HEK293 (cell line): ENCODE data around the gene FZD7.

Experiments
- CTCF ChIA-PET: fragments of 350-600 bp; formaldehyde crosslinking; extraction: SDS; loops from one replicate; lab custom pipeline; 2021; ENCODE audit warnings: antibody characterized with exemption; lab: Yijun Ruan, JAX
- POLR2A ChIA-PET: fragments of 300-600 bp; formaldehyde crosslinking; extraction: SDS; loops from one replicate; lab custom pipeline; 2020; ENCODE audit warnings: antibody characterized with exemption, inconsistent platforms; lab: Yijun Ruan, JAX
- H3K27ac ChIP-seq: fragments of 200-500 bp; sonication (Bioruptor generic); 2 replicates; pipeline ENCODE4 v1.5.1; 2014; ENCODE audit warnings: low read depth, low read length, control low read depth, inconsistent platforms; ENCODE audit errors: extremely low read depth
- H3K36me3 ChIP-seq, 2 experiments: fragments of 200-500 bp in 1 of 2; sonication (Bioruptor generic) in 1 of 2; 1 replicate in 1 of 2; 2 replicates in 1 of 2; pipeline ENCODE4 v1.5.1; 2014 to 2017; ENCODE audit warnings: inconsistent platforms in 2 of 2, low read length in 2 of 2; ENCODE audit not compliant: control insufficient read depth in 2 of 2, insufficient read depth in 1 of 2
- H3K4me1 ChIP-seq: fragments of 200-500 bp; sonication (Bioruptor generic); 2 replicates; pipeline ENCODE4 v1.5.1; 2014; ENCODE audit warnings: mild to moderate bottlenecking, low read length, inconsistent platforms; ENCODE audit not compliant: control insufficient read depth, insufficient read depth
- H3K4me3 ChIP-seq: 2 replicates; pipeline ENCODE4 v1.5.1; 2011; ENCODE audit warnings: low read depth, mild to moderate bottlenecking, control low read depth, low read length, moderate library complexity
- H3K9me3 ChIP-seq: fragments of 200-500 bp; sonication (Bioruptor generic); 2 replicates; pipeline ENCODE4 v1.5.1; 2014; ENCODE audit warnings: low read depth, low read length, inconsistent platforms; ENCODE audit not compliant: control insufficient read depth, insufficient read depth
- FEZF1 ChIP-seq: fragments of 450-650 bp; formaldehyde crosslinking; IDR thresholded peaks from 2 replicates; pipeline ENCODE4 v1.5.1; 2016; ENCODE audit warnings: missing biosample characterization, missing genetic modification characterization
- SP2 ChIP-seq: fragments of 450-650 bp; formaldehyde crosslinking; IDR thresholded peaks from 2 replicates; pipeline ENCODE4 v1.5.1; 2016; ENCODE audit warnings: missing biosample characterization, missing genetic modification characterization
- TCF7L2 ChIP-seq: IDR thresholded peaks from 2 replicates; pipeline ENCODE4 v1.6.1; 2011; ENCODE audit warnings: low read depth, mild to moderate bottlenecking, inconsistent platforms, low read length, moderate library complexity, borderline replicate concordance
- ZFP3 ChIP-seq: fragments of 450-650 bp; formaldehyde crosslinking; IDR thresholded peaks from 2 replicates; pipeline ENCODE4 v1.5.1; 2016; ENCODE audit warnings: low read depth, missing biosample characterization, missing genetic modification characterization
- ZNF133 ChIP-seq: fragments of 450-650 bp; formaldehyde crosslinking; IDR thresholded peaks from 2 replicates; pipeline ENCODE4 v1.5.1; 2016; ENCODE audit warnings: missing biosample characterization, missing genetic modification characterization
- ZNF138 ChIP-seq: fragments of 450-650 bp; formaldehyde crosslinking; IDR thresholded peaks from 2 replicates; pipeline ENCODE4 v1.5.1; 2016; ENCODE audit warnings: missing biosample characterization, missing genetic modification characterization, borderline replicate concordance
- ZNF157 ChIP-seq: fragments of 450-650 bp; formaldehyde crosslinking; IDR thresholded peaks from 2 replicates; pipeline ENCODE4 v1.5.1; 2016; ENCODE audit warnings: missing biosample characterization, missing genetic modification characterization
- ZNF214 ChIP-seq: fragments of 450-650 bp; formaldehyde crosslinking; IDR thresholded peaks from 2 replicates; pipeline ENCODE4 v1.5.1; 2017; ENCODE audit warnings: missing biosample characterization, mild to moderate bottlenecking, missing genetic modification characterization, borderline replicate concordance
- ZNF223 ChIP-seq: fragments of 450-650 bp; formaldehyde crosslinking; IDR thresholded peaks from 2 replicates; pipeline ENCODE4 v1.5.1; 2016; ENCODE audit warnings: missing biosample characterization, missing genetic modification characterization
- ZNF239 ChIP-seq: fragments of 450-650 bp; formaldehyde crosslinking; IDR thresholded peaks from 2 replicates; pipeline ENCODE4 v1.5.1; 2016; ENCODE audit warnings: missing biosample characterization, missing genetic modification characterization
- ZNF24 ChIP-seq: fragments of 450-650 bp; formaldehyde crosslinking; IDR thresholded peaks from 2 replicates; pipeline ENCODE4 v1.5.1; 2016; ENCODE audit warnings: missing biosample characterization, missing genetic modification characterization
- ZNF266 ChIP-seq: fragments of 450-650 bp; formaldehyde crosslinking; IDR thresholded peaks from 2 replicates; pipeline ENCODE4 v1.5.1; 2016; ENCODE audit warnings: missing biosample characterization, missing genetic modification characterization, low read depth
- ZNF354C ChIP-seq: fragments of 450-650 bp; formaldehyde crosslinking; IDR thresholded peaks from 2 replicates; pipeline ENCODE4 v1.5.1; 2016; ENCODE audit warnings: missing biosample characterization, missing genetic modification characterization, low read depth, borderline replicate concordance
- ZNF394 ChIP-seq: fragments of 450-650 bp; formaldehyde crosslinking; IDR thresholded peaks from 2 replicates; pipeline ENCODE4 v1.5.1; 2016; ENCODE audit warnings: missing biosample characterization, missing genetic modification characterization, mild to moderate bottlenecking, moderate library complexity, borderline replicate concordance
- ZNF423 ChIP-seq: fragments of 450-650 bp; formaldehyde crosslinking; IDR thresholded peaks from 2 replicates; pipeline ENCODE4 v1.5.1; 2016; ENCODE audit warnings: missing biosample characterization, missing genetic modification characterization
- ZNF596 ChIP-seq: fragments of 450-650 bp; IDR thresholded peaks from 2 replicates; pipeline ENCODE4 v1.5.0; 2018; ENCODE audit warnings: missing biosample characterization, mild to moderate bottlenecking, missing genetic modification characterization, moderate library complexity
- ZNF629 ChIP-seq: fragments of 450-650 bp; formaldehyde crosslinking; IDR thresholded peaks from 2 replicates; pipeline ENCODE4 v1.5.1; 2017; ENCODE audit warnings: missing biosample characterization, missing genetic modification characterization
- ZSCAN23 ChIP-seq: fragments of 450-650 bp; formaldehyde crosslinking; IDR thresholded peaks from 2 replicates; pipeline ENCODE4 v1.5.1; 2016; ENCODE audit warnings: missing biosample characterization, missing genetic modification characterization
- ZXDB ChIP-seq: fragments of 450-650 bp; formaldehyde crosslinking; IDR thresholded peaks from 2 replicates; pipeline ENCODE4 v1.5.1; 2016; ENCODE audit warnings: missing biosample characterization, missing genetic modification characterization
- TF ChIP-seq, protein P1 (sequence below): fragments of 450-650 bp; formaldehyde crosslinking; IDR thresholded peaks from 2 replicates; pipeline ENCODE4 v1.5.1; 2017; ENCODE audit warnings: missing biosample characterization, mild to moderate bottlenecking, missing genetic modification characterization, moderate library complexity
- TF ChIP-seq, protein P2 (sequence below): fragments of 450-650 bp; formaldehyde crosslinking; IDR thresholded peaks from 2 replicates; pipeline ENCODE4 v1.5.1; 2016; ENCODE audit warnings: missing biosample characterization, missing genetic modification characterization
- TF ChIP-seq, protein P3 (sequence below): fragments of 450-650 bp; formaldehyde crosslinking; IDR thresholded peaks from 2 replicates; pipeline ENCODE4 v1.5.1; 2016; ENCODE audit warnings: missing biosample characterization, missing genetic modification characterization
- TF ChIP-seq, protein P4 (sequence below): fragments of 450-650 bp; formaldehyde crosslinking; IDR thresholded peaks from 2 replicates; pipeline ENCODE4 v1.5.1; 2016; ENCODE audit warnings: missing biosample characterization, missing genetic modification characterization

Gene FZD7

DNA sequence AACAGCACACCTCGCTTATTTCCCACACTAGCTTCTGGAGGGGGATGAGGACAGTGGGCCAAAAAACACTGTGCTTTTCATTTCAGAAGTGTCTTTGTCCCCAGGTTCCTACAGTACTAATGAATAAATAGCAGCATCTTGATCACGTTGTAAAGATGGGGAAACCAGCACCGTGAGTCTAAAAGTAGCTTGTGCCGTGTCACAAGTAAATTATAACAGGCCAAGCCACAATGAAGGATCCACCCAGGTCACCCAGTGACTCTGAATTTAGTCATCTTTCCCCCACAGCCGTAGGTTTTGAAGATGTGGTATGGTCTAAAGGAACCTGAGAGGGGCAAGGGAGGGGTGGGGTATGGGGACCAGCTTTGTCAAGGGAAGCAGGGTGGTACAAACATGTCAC, 8.8 kb downstream of the FZD7 start (continued):
- no peak for TF ChIP-seq ZXDB (tag by site-specific recombination)
- TF ChIP-seq SP2 (tag by site-specific recombination): no peak
- TF ChIP-seq FEZF1: no peak

DNA sequence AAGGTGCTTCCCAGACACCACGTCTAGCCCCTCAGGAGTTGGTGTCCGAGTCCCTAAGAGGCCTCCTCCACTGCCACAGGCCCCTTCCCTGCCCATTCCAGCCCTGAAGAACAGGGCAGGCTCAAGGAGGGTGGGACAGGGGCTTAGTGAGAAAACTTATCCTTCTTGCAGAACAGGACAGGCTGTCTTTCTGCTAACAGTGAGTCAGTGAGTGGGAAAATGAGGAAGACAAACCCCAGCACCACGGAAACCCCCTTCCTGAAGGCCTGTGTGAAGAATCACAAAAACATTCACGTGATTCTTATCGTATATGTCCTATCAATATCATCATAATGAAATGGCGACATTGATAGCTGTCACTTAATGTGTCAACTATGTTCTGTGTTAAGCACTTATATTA, 9.8 kb downstream of the FZD7 start:
- ChIA-PET POLR2A (no interaction called here), CTCF (interaction anchor here (1.1 kb wide), 1 partner anchor 136 kb away, joined by 3 read pairs; no protein-coding TSS in a partner anchor)
- Histone ChIP-seq H3K27ac (no peak overlapping the region), H3K36me3 (no peaks in the 10 kb centered on the region), H3K4me1 (peaks cover 17% of the 10 kb centered on the region), H3K4me3 (no peak overlapping the region), H3K9me3 (no peaks in the 10 kb centered on the region)
- TF ChIP-seq, protein P1, sequence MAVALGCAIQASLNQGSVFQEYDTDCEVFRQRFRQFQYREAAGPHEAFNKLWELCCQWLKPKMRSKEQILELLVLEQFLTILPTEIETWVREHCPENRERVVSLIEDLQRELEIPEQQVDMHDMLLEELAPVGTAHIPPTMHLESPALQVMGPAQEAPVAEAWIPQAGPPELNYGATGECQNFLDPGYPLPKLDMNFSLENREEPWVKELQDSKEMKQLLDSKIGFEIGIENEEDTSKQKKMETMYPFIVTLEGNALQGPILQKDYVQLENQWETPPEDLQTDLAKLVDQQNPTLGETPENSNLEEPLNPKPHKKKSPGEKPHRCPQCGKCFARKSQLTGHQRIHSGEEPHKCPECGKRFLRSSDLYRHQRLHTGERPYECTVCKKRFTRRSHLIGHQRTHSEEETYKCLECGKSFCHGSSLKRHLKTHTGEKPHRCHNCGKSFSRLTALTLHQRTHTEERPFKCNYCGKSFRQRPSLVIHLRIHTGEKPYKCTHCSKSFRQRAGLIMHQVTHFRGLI: no peak
- no peak for TF ChIP-seq ZNF223
- no peak for TF ChIP-seq ZNF138 (tag by site-specific recombination)
- TF ChIP-seq ZSCAN23 (tag by site-specific recombination): no peak
- TF ChIP-seq, protein P2, sequence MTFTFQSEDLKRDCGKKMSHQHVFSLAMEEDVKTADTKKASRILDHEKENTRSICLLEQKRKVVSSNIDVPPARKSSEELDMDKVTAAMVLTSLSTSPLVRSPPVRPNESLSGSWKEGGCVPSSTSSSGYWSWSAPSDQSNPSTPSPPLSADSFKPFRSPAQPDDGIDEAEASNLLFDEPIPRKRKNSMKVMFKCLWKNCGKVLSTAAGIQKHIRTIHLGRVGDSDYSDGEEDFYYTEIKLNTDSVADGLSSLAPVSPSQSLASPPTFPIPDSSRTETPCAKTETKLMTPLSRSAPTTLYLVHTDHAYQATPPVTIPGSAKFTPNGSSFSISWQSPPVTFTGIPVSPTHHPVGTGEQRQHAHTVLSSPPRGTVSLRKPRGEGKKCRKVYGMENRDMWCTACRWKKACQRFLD (tag by site-specific recombination): no peak
- TF ChIP-seq ZNF157: no peak
- no peak for TF ChIP-seq ZNF596
- TF ChIP-seq ZNF266 (tag by site-specific recombination): no peak
- no peak for TF ChIP-seq ZNF394 (tag by site-specific recombination)
- no peak for TF ChIP-seq TCF7L2
- no peak for TF ChIP-seq ZNF133 (tag by site-specific recombination)
- no peak for TF ChIP-seq ZNF239 (tag by site-specific recombination)
- no peak for TF ChIP-seq ZNF629 (tag by site-specific recombination)
- no peak for TF ChIP-seq ZNF354C (tag by site-specific recombination)
- TF ChIP-seq ZNF214 (tag by site-specific recombination): no peak
- TF ChIP-seq, protein P3, sequence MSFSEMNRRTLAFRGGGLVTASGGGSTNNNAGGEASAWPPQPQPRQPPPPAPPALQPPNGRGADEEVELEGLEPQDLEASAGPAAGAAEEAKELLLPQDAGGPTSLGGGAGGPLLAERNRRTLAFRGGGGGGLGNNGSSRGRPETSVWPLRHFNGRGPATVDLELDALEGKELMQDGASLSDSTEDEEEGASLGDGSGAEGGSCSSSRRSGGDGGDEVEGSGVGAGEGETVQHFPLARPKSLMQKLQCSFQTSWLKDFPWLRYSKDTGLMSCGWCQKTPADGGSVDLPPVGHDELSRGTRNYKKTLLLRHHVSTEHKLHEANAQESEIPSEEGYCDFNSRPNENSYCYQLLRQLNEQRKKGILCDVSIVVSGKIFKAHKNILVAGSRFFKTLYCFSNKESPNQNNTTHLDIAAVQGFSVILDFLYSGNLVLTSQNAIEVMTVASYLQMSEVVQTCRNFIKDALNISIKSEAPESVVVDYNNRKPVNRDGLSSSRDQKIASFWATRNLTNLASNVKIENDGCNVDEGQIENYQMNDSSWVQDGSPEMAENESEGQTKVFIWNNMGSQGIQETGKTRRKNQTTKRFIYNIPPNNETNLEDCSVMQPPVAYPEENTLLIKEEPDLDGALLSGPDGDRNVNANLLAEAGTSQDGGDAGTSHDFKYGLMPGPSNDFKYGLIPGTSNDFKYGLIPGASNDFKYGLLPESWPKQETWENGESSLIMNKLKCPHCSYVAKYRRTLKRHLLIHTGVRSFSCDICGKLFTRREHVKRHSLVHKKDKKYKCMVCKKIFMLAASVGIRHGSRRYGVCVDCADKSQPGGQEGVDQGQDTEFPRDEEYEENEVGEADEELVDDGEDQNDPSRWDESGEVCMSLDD (tag by site-specific recombination): no peak
- no peak for TF ChIP-seq ZNF423 (tag by site-specific recombination)
- TF ChIP-seq ZFP3 (tag by site-specific recombination): no peak
- TF ChIP-seq, protein P4, sequence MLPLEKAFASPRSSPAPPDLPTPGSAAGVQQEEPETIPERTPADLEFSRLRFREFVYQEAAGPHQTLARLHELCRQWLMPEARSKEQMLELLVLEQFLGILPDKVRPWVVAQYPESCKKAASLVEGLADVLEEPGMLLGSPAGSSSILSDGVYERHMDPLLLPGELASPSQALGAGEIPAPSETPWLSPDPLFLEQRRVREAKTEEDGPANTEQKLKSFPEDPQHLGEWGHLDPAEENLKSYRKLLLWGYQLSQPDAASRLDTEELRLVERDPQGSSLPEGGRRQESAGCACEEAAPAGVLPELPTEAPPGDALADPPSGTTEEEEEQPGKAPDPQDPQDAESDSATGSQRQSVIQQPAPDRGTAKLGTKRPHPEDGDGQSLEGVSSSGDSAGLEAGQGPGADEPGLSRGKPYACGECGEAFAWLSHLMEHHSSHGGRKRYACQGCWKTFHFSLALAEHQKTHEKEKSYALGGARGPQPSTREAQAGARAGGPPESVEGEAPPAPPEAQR (tag by site-specific recombination): no peak
- TF ChIP-seq ZNF24: no peak
